Measurements from ENCODE around the gene RAB1A.

Gene RAB1A

DNA sequence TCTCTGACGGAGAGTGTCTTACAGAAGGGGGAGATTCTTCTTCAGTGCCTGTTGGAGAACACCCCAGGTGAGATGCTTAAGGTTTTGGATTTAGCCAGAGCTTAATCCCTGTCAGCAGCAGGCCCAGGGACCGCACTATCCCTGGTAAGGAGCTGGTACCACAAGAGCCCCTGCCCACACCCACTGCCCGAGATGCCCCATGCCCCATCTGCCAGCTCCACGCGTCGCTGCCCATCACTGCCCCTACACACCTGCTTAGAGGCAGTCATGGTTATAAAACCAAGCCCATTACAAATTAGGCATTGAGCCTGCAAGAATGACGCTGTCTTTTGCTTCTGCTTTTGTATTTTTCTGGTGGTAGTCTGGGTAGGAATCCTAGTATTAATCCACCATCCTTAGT is 52.0 kb downstream of the RAB1A start:
- no peak for TF ChIP-seq SIN3A (IDR thresholded peaks at IDR 0.05; ENCODE audit: borderline replicate concordance, insufficient read depth, low read length)

DNA sequence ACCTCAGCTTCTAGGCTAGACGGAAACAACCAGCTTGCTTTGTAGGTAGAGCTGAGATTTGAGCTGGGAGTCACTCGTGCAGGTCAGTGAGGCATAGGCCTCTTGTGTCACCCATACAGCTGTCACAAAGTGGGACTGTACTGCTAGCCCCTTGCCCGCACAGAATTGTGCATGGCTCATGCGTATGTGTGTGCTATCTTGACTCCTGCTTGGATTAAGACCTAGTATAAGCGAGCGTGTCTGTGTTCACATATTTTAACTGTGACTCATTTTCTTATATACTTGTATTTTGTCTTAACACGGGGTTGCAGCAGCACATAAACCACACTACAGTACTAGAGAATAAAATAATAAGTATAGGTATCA is 53.6 kb downstream of the RAB1A start:
- TF ChIP-seq SIN3A (IDR thresholded peaks at IDR 0.05; ENCODE audit: borderline replicate concordance, insufficient read depth, low read length) = no peak
- TF ChIP-seq FOXP2 (optimal IDR thresholded peaks at IDR 0.05; ENCODE audit: borderline replicate concordance, extremely low read depth, extremely low read length, insufficient read depth) = no peak
- TF ChIP-seq, protein P1, sequence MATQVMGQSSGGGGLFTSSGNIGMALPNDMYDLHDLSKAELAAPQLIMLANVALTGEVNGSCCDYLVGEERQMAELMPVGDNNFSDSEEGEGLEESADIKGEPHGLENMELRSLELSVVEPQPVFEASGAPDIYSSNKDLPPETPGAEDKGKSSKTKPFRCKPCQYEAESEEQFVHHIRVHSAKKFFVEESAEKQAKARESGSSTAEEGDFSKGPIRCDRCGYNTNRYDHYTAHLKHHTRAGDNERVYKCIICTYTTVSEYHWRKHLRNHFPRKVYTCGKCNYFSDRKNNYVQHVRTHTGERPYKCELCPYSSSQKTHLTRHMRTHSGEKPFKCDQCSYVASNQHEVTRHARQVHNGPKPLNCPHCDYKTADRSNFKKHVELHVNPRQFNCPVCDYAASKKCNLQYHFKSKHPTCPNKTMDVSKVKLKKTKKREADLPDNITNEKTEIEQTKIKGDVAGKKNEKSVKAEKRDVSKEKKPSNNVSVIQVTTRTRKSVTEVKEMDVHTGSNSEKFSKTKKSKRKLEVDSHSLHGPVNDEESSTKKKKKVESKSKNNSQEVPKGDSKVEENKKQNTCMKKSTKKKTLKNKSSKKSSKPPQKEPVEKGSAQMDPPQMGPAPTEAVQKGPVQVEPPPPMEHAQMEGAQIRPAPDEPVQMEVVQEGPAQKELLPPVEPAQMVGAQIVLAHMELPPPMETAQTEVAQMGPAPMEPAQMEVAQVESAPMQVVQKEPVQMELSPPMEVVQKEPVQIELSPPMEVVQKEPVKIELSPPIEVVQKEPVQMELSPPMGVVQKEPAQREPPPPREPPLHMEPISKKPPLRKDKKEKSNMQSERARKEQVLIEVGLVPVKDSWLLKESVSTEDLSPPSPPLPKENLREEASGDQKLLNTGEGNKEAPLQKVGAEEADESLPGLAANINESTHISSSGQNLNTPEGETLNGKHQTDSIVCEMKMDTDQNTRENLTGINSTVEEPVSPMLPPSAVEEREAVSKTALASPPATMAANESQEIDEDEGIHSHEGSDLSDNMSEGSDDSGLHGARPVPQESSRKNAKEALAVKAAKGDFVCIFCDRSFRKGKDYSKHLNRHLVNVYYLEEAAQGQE (IDR thresholded peaks at IDR 0.05; ENCODE audit: insufficient read depth in 1 of 2, low read depth in 2 of 2, low read length in 2 of 2) = no peak
- no peak for TF ChIP-seq TAF1 (IDR thresholded peaks at IDR 0.05; ENCODE audit: borderline replicate concordance, insufficient read depth, low read length)
- TF ChIP-seq POLR2AphosphoS5 (IDR thresholded peaks at IDR 0.05; ENCODE audit: low read depth, low read length) = no peak

DNA sequence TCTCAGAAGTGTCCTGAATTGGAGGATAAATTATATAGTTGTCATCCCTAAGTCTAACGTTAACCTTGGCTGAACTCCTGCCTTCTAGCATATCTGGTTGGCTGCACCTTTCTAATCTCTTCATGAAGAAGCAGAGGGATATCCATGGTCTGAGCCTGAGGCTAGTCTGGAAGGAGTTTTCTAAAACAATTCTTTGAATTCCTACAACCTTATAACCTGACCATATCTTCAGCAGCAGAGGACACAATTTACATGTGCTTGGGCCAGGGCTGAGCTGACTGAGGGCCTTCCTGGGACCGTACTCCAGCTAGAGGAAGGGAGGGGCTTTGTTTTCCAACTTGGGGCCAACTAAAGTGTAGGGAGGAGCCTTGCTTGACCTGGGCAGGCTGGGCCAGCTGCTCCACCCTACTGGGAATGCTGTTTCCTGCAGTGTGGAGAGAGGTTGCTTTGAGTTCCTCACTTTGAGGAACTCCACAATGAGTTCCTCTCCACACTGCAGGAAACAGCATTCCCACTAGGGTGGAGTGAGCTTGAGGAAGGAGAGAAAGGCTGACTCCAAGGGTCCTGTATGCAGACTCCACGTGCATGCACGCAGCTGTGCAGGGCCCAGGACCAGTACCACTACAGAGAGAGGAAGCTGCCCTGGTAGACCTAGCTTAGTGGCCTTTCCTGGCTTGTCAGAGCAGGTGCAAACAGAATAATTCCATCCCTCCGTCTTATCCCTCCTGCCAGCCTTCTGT is 54.1 kb downstream of the RAB1A start:
- 0 out of 2 replicates have a peak, but pooled peaks have one; percentile 24 for TF ChIP-seq TAF1 (IDR thresholded peaks at IDR 0.05; ENCODE audit: borderline replicate concordance, insufficient read depth, low read length)
- TF ChIP-seq SIN3A (IDR thresholded peaks at IDR 0.05; ENCODE audit: borderline replicate concordance, insufficient read depth, low read length) = no peak
- TF ChIP-seq POLR2AphosphoS5 (IDR thresholded peaks at IDR 0.05; ENCODE audit: low read depth, low read length) = no peak; the same call in 1 of the 2 replicates
- TF ChIP-seq, protein P1 (IDR thresholded peaks at IDR 0.05; ENCODE audit: insufficient read depth in 1 of 2, low read depth in 2 of 2, low read length in 2 of 2) = peak in 1 of 2 experiments; percentile 35; a peak in 1 of 4 replicates
- TF ChIP-seq FOXP2 (optimal IDR thresholded peaks at IDR 0.05; ENCODE audit: borderline replicate concordance, extremely low read depth, extremely low read length, insufficient read depth) = no peak

DNA sequence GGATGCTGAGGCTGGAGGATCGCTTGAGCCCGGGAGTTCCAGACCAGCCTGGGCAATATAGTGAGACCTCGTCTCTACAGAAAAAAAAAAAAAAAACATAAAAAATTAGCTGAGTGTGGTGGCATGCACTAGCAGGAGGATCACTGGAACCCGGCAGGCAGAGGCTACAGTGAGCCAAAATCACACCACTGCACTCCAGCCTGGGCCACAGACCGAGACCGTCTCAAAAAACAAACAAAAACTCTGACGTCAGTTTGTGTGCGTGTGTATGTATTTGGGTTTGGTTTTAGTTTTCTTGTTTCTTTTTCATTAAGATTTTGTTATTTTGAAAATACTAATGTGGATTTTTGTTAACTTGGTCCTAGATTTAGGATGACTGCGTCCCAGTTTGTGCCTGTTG is 54.7 kb downstream of the RAB1A start:
- TF ChIP-seq TAF1 (IDR thresholded peaks at IDR 0.05; ENCODE audit: borderline replicate concordance, insufficient read depth, low read length) = no peak
- no peak for TF ChIP-seq POLR2AphosphoS5 (IDR thresholded peaks at IDR 0.05; ENCODE audit: low read depth, low read length)
- TF ChIP-seq FOXP2 (optimal IDR thresholded peaks at IDR 0.05; ENCODE audit: borderline replicate concordance, extremely low read depth, extremely low read length, insufficient read depth) = no peak
- TF ChIP-seq SIN3A (IDR thresholded peaks at IDR 0.05; ENCODE audit: borderline replicate concordance, insufficient read depth, low read length) = no peak
- TF ChIP-seq, protein P1 (IDR thresholded peaks at IDR 0.05; ENCODE audit: insufficient read depth in 1 of 2, low read depth in 2 of 2, low read length in 2 of 2) = no peak

DNA sequence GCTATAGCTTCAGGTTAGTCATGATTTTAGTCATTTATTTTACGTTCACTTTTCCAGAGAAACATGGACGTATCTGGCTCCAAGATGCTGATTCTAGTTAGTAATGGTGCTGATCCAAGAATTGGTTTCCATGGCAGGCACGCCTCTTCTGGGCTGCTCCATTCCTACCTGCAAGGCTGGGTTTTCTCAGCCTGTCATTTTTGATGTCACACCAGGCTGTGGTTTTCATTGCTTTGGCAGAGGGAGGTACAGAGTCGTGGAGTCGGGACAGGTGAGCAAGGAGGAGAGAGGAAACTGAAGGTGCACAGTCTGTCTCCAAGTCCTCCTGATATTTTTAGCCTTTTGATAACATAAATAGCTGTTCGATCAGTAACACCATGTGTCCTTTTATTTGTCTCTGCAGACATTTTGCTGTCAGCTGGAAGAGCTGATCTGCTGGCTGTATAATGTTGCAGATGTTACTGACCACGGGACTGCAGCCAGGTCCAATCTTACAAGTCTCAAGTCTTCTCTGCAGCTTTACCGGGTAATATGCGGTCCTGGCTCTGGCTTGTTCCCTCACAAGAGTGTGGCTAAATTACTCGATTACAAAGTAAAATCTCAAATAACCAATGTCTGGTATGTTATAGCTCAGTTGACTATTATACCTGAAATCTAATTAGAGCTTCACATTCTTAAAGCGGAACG is 55.9 kb downstream of the RAB1A start:
- no peak for TF ChIP-seq TAF1 (IDR thresholded peaks at IDR 0.05; ENCODE audit: borderline replicate concordance, insufficient read depth, low read length)
- TF ChIP-seq, protein P1 (IDR thresholded peaks at IDR 0.05; ENCODE audit: insufficient read depth in 1 of 2, low read depth in 2 of 2, low read length in 2 of 2) = no peak
- no peak for TF ChIP-seq POLR2AphosphoS5 (IDR thresholded peaks at IDR 0.05; ENCODE audit: low read depth, low read length)
- no peak for TF ChIP-seq SIN3A (IDR thresholded peaks at IDR 0.05; ENCODE audit: borderline replicate concordance, insufficient read depth, low read length)

Measured in PFSK-1 (cell line).